HFF-Myc (cell line): ENCODE measurements around the gene NAIF1.

Experiments used
- DNase-seq: peaks from one replicate; pipeline ENCODE4 v3.0.0-alpha.2; 2011; ENCODE audit warnings: low read depth; ENCODE audit errors: extremely low read depth
- H3K4me3 ChIP-seq: replicated peaks from 2 replicates; pipeline ENCODE4 v1.5.1; 2011; ENCODE audit warnings: low read depth, mild to moderate bottlenecking, control low read depth, low read length
- CTCF ChIP-seq: IDR thresholded peaks from 2 replicates; pipeline ENCODE4 v1.5.1; 2012; ENCODE audit warnings: mild to moderate bottlenecking, low read depth, low read length, control low read depth; ENCODE audit errors: missing control alignments

The NAIF1 gene

GRCh38 chr9:128059365-128059983 is 7.6 kb downstream of the NAIF1 start:
- no peak for DNase-seq
- no peak overlapping the region for H3K4me3 ChIP-seq
- TF ChIP-seq CTCF = no peak

GRCh38 chr9:128057724-128058409 is 9.3 kb downstream of the NAIF1 start:
- DNase-seq = no peak
- TF ChIP-seq CTCF = no peak
- no peak overlapping the region for H3K4me3 ChIP-seq

GRCh38 chr9:128056887-128057723 is 10.0 kb downstream of the NAIF1 start:
- TF ChIP-seq CTCF = no peak
- no peak overlapping the region for H3K4me3 ChIP-seq
- DNase-seq = no peak

- no peak for TF ChIP-seq CTCF
- no peak overlapping the region for H3K4me3 ChIP-seq
- DNase-seq = no peak
These were observed 11.0 kb downstream of the NAIF1 start for GRCh38 chr9:128056086-128056485.

GRCh38 chr9:128055344-128056040 is 11.6 kb downstream of the NAIF1 start:
- no peak for TF ChIP-seq CTCF

GRCh38 chr9:128054087-128054486 is 13.0 kb downstream of the NAIF1 start:
- no peak for DNase-seq
- no peak overlapping the region for H3K4me3 ChIP-seq
- no peak for TF ChIP-seq CTCF

More at GRCh38 chr9:128055344-128056040, 11.6 kb downstream of the NAIF1 start:
- H3K4me3 ChIP-seq = no peak overlapping the region
- no peak for DNase-seq
